GM12878 (cell line): ENCODE results near the gene CSRP1. TPM values are rescaled to one million over a fixed set of nuclear protein-coding genes. Genes with fewer than 3 reads are reported as not detected.

ENCODE experiments used
- ATAC-seq: fragments of 200-7000 bp; cut with Tn5 transposase; 3 replicates; pipeline ENCODE4 v1.9.1; 2020; ENCODE audit warnings: mild to moderate bottlenecking, moderate library complexity
- BruUV-seq: library from RNA; stranded (reverse); fragments of 400-500 nt; replicated peaks from 2 replicates; lab custom pipeline; 2021; lab: Mats Ljungman, UMichigan
- CTCF ChIA-PET: fragments of 300-600 bp; sonication (Branson Sonifier 250); formaldehyde crosslinking; extraction: SDS; loops from one replicate; lab custom pipeline; 2021; ENCODE audit warnings: inconsistent platforms; lab: Yijun Ruan, JAX
- POLR2A ChIA-PET: fragments of 350-600 bp; formaldehyde crosslinking; extraction: SDS; loops from one replicate; lab custom pipeline; 2021; ENCODE audit warnings: inconsistent platforms; lab: Charles Lee
- RAD21 ChIA-PET: fragments of 300-600 bp; sonication (Branson Sonifier 250); formaldehyde crosslinking; loops from one replicate; lab custom pipeline; 2023; ENCODE audit warnings: antibody characterized with exemption; ENCODE audit not compliant: unreplicated experiment; lab: Charles Lee
- SMC1A ChIA-PET: fragments of 300-600 bp; sonication (Branson Sonifier 250); formaldehyde crosslinking; loops from one replicate; lab custom pipeline; 2023; ENCODE audit not compliant: unreplicated experiment, uncharacterized antibody; lab: Charles Lee
- DNase-seq: peaks from one replicate; pipeline ENCODE4 v3.0.0-alpha.2; 2011; ENCODE audit warnings: low read depth, low spot score
- FAIRE-seq: peaks from 3 replicates; lab custom pipeline; 2011; peaks lifted over from hg19 to GRCh38; lab: Jason Lieb, UNC
- H2AFZ ChIP-seq: 2 replicates; pipeline ENCODE4 v1.6.0; 2011; ENCODE audit warnings: low read depth, low read length, control low read depth; ENCODE audit not compliant: control insufficient read depth
- H3K27ac ChIP-seq: 2 replicates; pipeline ENCODE4 v1.5.1; 2011; ENCODE audit warnings: control low read depth; ENCODE audit not compliant: control insufficient read depth, insufficient read depth
- H3K27me3 ChIP-seq, 2 experiments: replicated peaks in 1 of 2; 2 replicates each; pipeline versions ENCODE4 v1.6.0 to v1.6.1; 2011; ENCODE audit warnings: low read length in 1 of 2; ENCODE audit not compliant: control insufficient read depth in 2 of 2, insufficient read depth in 2 of 2
- H3K36me3 ChIP-seq, 2 experiments: 2 replicates each; pipeline ENCODE4 v1.5.1; 2011; ENCODE audit warnings: low read length in 1 of 2; ENCODE audit not compliant: control insufficient read depth in 2 of 2, insufficient read depth in 2 of 2
- H3K4me1 ChIP-seq: 2 replicates; pipeline ENCODE4 v1.6.1; 2011; ENCODE audit warnings: mild to moderate bottlenecking, low read length, moderate library complexity, mixed read lengths; ENCODE audit not compliant: control insufficient read depth, insufficient read depth
- H3K4me2 ChIP-seq: 2 replicates; pipeline ENCODE4 v1.6.0; 2011; ENCODE audit warnings: control low read depth; ENCODE audit not compliant: control insufficient read depth, insufficient read depth
- H3K4me3 ChIP-seq: fragments of 200-600 bp; sonication (generic); 2 replicates; pipeline ENCODE4 v1.5.1; 2016
- H3K79me2 ChIP-seq: 2 replicates; pipeline ENCODE4 v1.6.0; 2011; ENCODE audit warnings: low read length; ENCODE audit not compliant: control insufficient read depth, insufficient read depth
- H3K9ac ChIP-seq: 2 replicates; pipeline ENCODE4 v1.8.0; 2011; ENCODE audit warnings: low read length, control low read depth, mixed read lengths; ENCODE audit not compliant: control insufficient read depth, insufficient read depth
- H3K9me3 ChIP-seq: replicated peaks from 3 replicates; pipeline ENCODE4 v1.5.1; 2011; ENCODE audit warnings: mild to moderate bottlenecking, low read length; ENCODE audit not compliant: control insufficient read depth, insufficient read depth
- H4K20me1 ChIP-seq: 2 replicates; pipeline ENCODE4 v1.6.0; 2011; ENCODE audit not compliant: control insufficient read depth, insufficient read depth
- CHD1 ChIP-seq: IDR thresholded peaks from 2 replicates; pipeline ENCODE4 v1.6.1; 2012; ENCODE audit warnings: low read depth, low read length, improper control_type of control experiment
- CREB1 ChIP-seq: IDR thresholded peaks from 2 replicates; pipeline ENCODE4 v1.6.1; 2012; ENCODE audit warnings: low read depth, mild to moderate bottlenecking, inconsistent platforms
- CUX1 ChIP-seq: IDR thresholded peaks from 2 replicates; pipeline ENCODE4 v1.6.1; 2012; ENCODE audit warnings: improper control_type of control experiment, low read depth, low read length; ENCODE audit not compliant: insufficient replicate concordance
- MAX ChIP-seq: IDR thresholded peaks from 2 replicates; pipeline ENCODE4 v1.6.1; 2012; ENCODE audit warnings: low read depth, low read length, improper control_type of control experiment
- WRNIP1 ChIP-seq: IDR thresholded peaks from 2 replicates; pipeline ENCODE4 v1.6.1; 2011; ENCODE audit warnings: low read depth, low read length, improper control_type of control experiment, borderline replicate concordance
- WGBS: methylation state at CpG from one replicate; pipeline ENCODE4 v1.1.6; 2016; ENCODE audit warnings: low lambda C conversion rate; ENCODE audit not compliant: insufficient replicate concordance, insufficient coverage; ENCODE audit errors: missing lambda C conversion rate; 5-methylcytosine and 5-hydroxymethylcytosine counted together
- in situ Hi-C: fragments of 300-500 bp; cut with MboI; formaldehyde crosslinking; loops from 9 replicates; pipeline ENCODE4 v1.14.3; 2018; ENCODE audit warnings: mixed read lengths
- intact Hi-C: fragments of 100-400 bp; cut with micrococcal nuclease; formaldehyde crosslinking; loops from one replicate; pipeline ENCODE4 v1.14.2; 2022; ENCODE audit not compliant: unreplicated experiment
- polyA plus RNA-seq, 11 experiments: library from polyadenylated mRNA; depleted of rRNA in 4 of 11; unstranded in 6 of 11; stranded (reverse) in 5 of 11; fragments of >200 nt; fragmentation: Nextera tagmentation in 4 of 11; fragmentation: Illumina TruSeq in 1 of 11; extraction: Ambion mirVana in 4 of 11; extraction: Trizol in 1 of 11; gene quantifications; 1 replicate in 1 of 11; 2 replicates in 10 of 11; pipeline versions ENCODE4 v1.2.1 to v1.2.3, GENCODE V29; 2011 to 2016; ENCODE audit warnings: inconsistent platforms in 2 of 11, missing spikeins in 2 of 11, low read depth in 1 of 11
- total RNA-seq, 4 experiments: library from RNA; depleted of rRNA in 3 of 4; stranded (reverse); fragments of >200 nt in 3 of 4; fragmentation: Illumina TruSeq in 1 of 4; extraction: Trizol in 1 of 4; gene quantifications; 2 replicates each; pipeline versions ENCODE4 v1.2.1 to v1.2.3, GENCODE V29; 2013 to 2021

CSRP1 gene
- total and polyA plus RNA-seq, 10 of the 15 experiments (the other 5 are each of a cell fraction or from before 2014, with no cell fraction given), result 23.4 to 99.2 (median 80.7) TPM

- TF ChIP-seq CUX1 (no peak), CREB1 (no peak)
Measured at GRCh38 chr1:201487742-201488141, 19.2 kb downstream of the CSRP1 start (continued).

- in situ Hi-C loops, result no loop called here
- no peak overlapping the region for H2AFZ ChIP-seq
- ChIA-PET SMC1A (interaction anchor here (17.2 kb wide), 1 partner anchor 22 kb away, joined by 514 read pairs; the partner anchor contains the start of gene CSRP1), CTCF (interaction anchor here (0.5 to 17.1 kb wide), 7 partner anchors 10 to 68 kb away, joined by 3 to 814 read pairs (median 3); partner anchors contain the start of gene CSRP1), POLR2A (interaction anchor here (1.5 kb wide), 1 partner anchor 22 kb away, joined by 6 read pairs; the partner anchor contains the start of gene CSRP1)
- no TSS peak for BruUV-seq
- H3K4me2 ChIP-seq, result no peak overlapping the region
- no peak for FAIRE-seq
- no peaks in the 10 kb centered on the region for H3K27me3 ChIP-seq
- peaks cover 2 to 21% of the 10 kb centered on the region in 2 experiments; a peak in 3 of 4 replicates for H3K36me3 ChIP-seq
- no peaks in the 10 kb centered on the region for H3K9me3 ChIP-seq
- no peak for TF ChIP-seq MAX
- TF ChIP-seq WRNIP1, result no peak
- no peak for TF ChIP-seq CHD1
- TF ChIP-seq, all 136 proteins: peak for 0
- no peak for DNase-seq
- intact Hi-C loops, result no loop called here
- no peak overlapping the region for H3K9ac ChIP-seq
- RAD21 ChIA-PET, result interaction anchor here (1.5 to 14.2 kb wide), 3 partner anchors 21 to 100 kb away, joined by 3 to 505 read pairs (median 4); partner anchors contain the start of gene CSRP1
- H3K79me2 ChIP-seq, result no peaks in the 10 kb centered on the region
- H3K27ac ChIP-seq, result no peak overlapping the region
- no peaks in the 10 kb centered on the region for H4K20me1 ChIP-seq
- H3K4me1 ChIP-seq, result peaks cover 26% of the 10 kb centered on the region
- H3K4me3 ChIP-seq, result no peak overlapping the region
- WGBS, result 50% methylated on average over 3 of the region's 3 CpGs
- ATAC-seq, result no peak
Measured at GRCh38 chr1:201486187-201486586, 20.7 kb downstream of the CSRP1 start.
